Measurements from ENCODE around the gene PRC1.
"Not testable (repeated sequence)": the region's sequence is repeated elsewhere in the genome, so short reads cannot be mapped to it uniquely, and the experiment has no call there.

PRC1 gene

GRCh38 chr15:90926766-90927165 lies 67.6 kb downstream of the PRC1 start:
- H3K27ac ChIP-seq (ENCODE audit: insufficient read depth in 1 of 2, low read depth in 1 of 2, low read length in 2 of 2, poor library complexity in 1 of 2, severe bottlenecking in 2 of 2); H3K4me3 ChIP-seq (ENCODE audit: control insufficient read depth in 1 of 7, extremely low read depth in 1 of 7, insufficient read depth in 4 of 7, low read depth in 2 of 7, low read length in 6 of 7); DNase-seq; H3K9me3 ChIP-seq (ENCODE audit: control extremely low read depth in 1 of 5, control insufficient read depth in 4 of 5, insufficient read depth in 2 of 5, low read depth in 1 of 5, low read length in 4 of 5); POLR2A ChIA-PET; H3K36me3 ChIP-seq (ENCODE audit: control insufficient read depth in 4 of 4, insufficient read depth in 4 of 4, low read length in 3 of 4); H3K27me3 ChIP-seq (replicated peaks in 2 of 5; ENCODE audit: control insufficient read depth in 4 of 5, insufficient read depth in 5 of 5, low read length in 4 of 5): not testable (repeated sequence)
- peaks cover 16 to 35% (median 25%) of the 10 kb centered on the region in 4 experiments for H3K4me1 ChIP-seq (ENCODE audit: control extremely low read depth in 1 of 4, control insufficient read depth in 4 of 4, insufficient read depth in 4 of 4, low read length in 3 of 4)
- CTCF ChIA-PET = interaction anchor here (1.7 kb wide), 1 partner anchor 31 kb away, joined by 4 read pairs; no protein-coding TSS in a partner anchor
- 97% methylated on average over 7 of the region's 10 CpGs for WGBS (ENCODE audit: insufficient coverage)

- ChIA-PET CTCF (interaction anchor here (1.6 to 6.3 kb wide), 2 partner anchors 9 to 22 kb away, joined by 5 to 46 read pairs; partner anchors contain the start of genes HDDC3, MAN2A2 and UNC45A), POLR2A (no interaction called here)
- WGBS (ENCODE audit: insufficient coverage) = 97% methylated on average over 4 of the region's 5 CpGs
- Histone ChIP-seq H3K4me3 (ENCODE audit: control insufficient read depth in 1 of 7, extremely low read depth in 1 of 7, insufficient read depth in 4 of 7, low read depth in 2 of 7, low read length in 6 of 7) (no peak overlapping the region), H3K27me3 (replicated peaks in 2 of 5; ENCODE audit: control insufficient read depth in 4 of 5, insufficient read depth in 5 of 5, low read length in 4 of 5) (no peaks in the 10 kb centered on the region), H3K9me3 (ENCODE audit: control extremely low read depth in 1 of 5, control insufficient read depth in 4 of 5, insufficient read depth in 2 of 5, low read depth in 1 of 5, low read length in 4 of 5) (no peaks in the 10 kb centered on the region), H3K4me1 (ENCODE audit: control extremely low read depth in 1 of 4, control insufficient read depth in 4 of 4, insufficient read depth in 4 of 4, low read length in 3 of 4) (peaks cover 4 to 11% (median 10%) of the 10 kb centered on the region in 4 experiments), H3K27ac (ENCODE audit: insufficient read depth in 1 of 2, low read depth in 1 of 2, low read length in 2 of 2, poor library complexity in 1 of 2, severe bottlenecking in 2 of 2) (no peak overlapping the region), H3K36me3 (ENCODE audit: control insufficient read depth in 4 of 4, insufficient read depth in 4 of 4, low read length in 3 of 4) (peaks cover 13 to 27% (median 24%) of the 10 kb centered on the region in 4 experiments)
- DNase-seq = no peak
Observed at GRCh38 chr15:90924375-90924774, 70.0 kb downstream of the PRC1 start.

GRCh38 chr15:90922712-90923322 lies 71.5 kb downstream of the PRC1 start:
- POLR2A ChIA-PET = interaction anchor here (0.6 kb wide), 2 partner anchors 20 to 93 kb away, joined by 3 to 4 read pairs; no protein-coding TSS in a partner anchor
- H3K27me3 ChIP-seq (replicated peaks in 2 of 5; ENCODE audit: control insufficient read depth in 4 of 5, insufficient read depth in 5 of 5, low read length in 4 of 5) = not testable (repeated sequence)
- WGBS (ENCODE audit: insufficient coverage) = 98% methylated on average over 6 of the region's 7 CpGs

GRCh38 chr15:90921887-90922286 lies 72.4 kb downstream of the PRC1 start:
- WGBS (ENCODE audit: insufficient coverage) = no CpG with 5 or more reads among the region's 4 CpGs
- no peak for DNase-seq
- H3K27me3 ChIP-seq (replicated peaks in 2 of 5; ENCODE audit: control insufficient read depth in 4 of 5, insufficient read depth in 5 of 5, low read length in 4 of 5) = no peaks in the 10 kb centered on the region
- CTCF ChIA-PET = interaction anchor here (1.8 to 6.3 kb wide), 3 partner anchors 8 to 17 kb away, joined by 5 to 46 read pairs (median 8); partner anchors contain the start of genes HDDC3 and UNC45A
- POLR2A ChIA-PET = interaction anchor here (0.6 kb wide), 1 partner anchor 92 kb away, joined by 4 read pairs; no protein-coding TSS in a partner anchor
- H3K4me3 ChIP-seq (ENCODE audit: control insufficient read depth in 1 of 7, extremely low read depth in 1 of 7, insufficient read depth in 4 of 7, low read depth in 2 of 7, low read length in 6 of 7) = no peak overlapping the region
- no peaks in the 10 kb centered on the region for H3K9me3 ChIP-seq (ENCODE audit: control extremely low read depth in 1 of 5, control insufficient read depth in 4 of 5, insufficient read depth in 2 of 5, low read depth in 1 of 5, low read length in 4 of 5)
- H3K27ac ChIP-seq (ENCODE audit: insufficient read depth in 1 of 2, low read depth in 1 of 2, low read length in 2 of 2, poor library complexity in 1 of 2, severe bottlenecking in 2 of 2) = no peak overlapping the region
- peaks cover 2 to 11% (median 3%) of the 10 kb centered on the region in 4 experiments for H3K4me1 ChIP-seq (ENCODE audit: control extremely low read depth in 1 of 4, control insufficient read depth in 4 of 4, insufficient read depth in 4 of 4, low read length in 3 of 4)
- peaks cover 16 to 51% (median 46%) of the 10 kb centered on the region in 4 experiments for H3K36me3 ChIP-seq (ENCODE audit: control insufficient read depth in 4 of 4, insufficient read depth in 4 of 4, low read length in 3 of 4)

More at GRCh38 chr15:90922712-90923322, 71.5 kb downstream of the PRC1 start:
- CTCF ChIA-PET = interaction anchor here (1.1 to 6.3 kb wide), 4 partner anchors 10 to 35 kb away, joined by 3 to 46 read pairs (median 5); partner anchors contain the start of genes HDDC3, MAN2A2 and UNC45A
- not testable (repeated sequence) for H3K27ac ChIP-seq (ENCODE audit: insufficient read depth in 1 of 2, low read depth in 1 of 2, low read length in 2 of 2, poor library complexity in 1 of 2, severe bottlenecking in 2 of 2); H3K4me1 ChIP-seq (ENCODE audit: control extremely low read depth in 1 of 4, control insufficient read depth in 4 of 4, insufficient read depth in 4 of 4, low read length in 3 of 4); H3K4me3 ChIP-seq (ENCODE audit: control insufficient read depth in 1 of 7, extremely low read depth in 1 of 7, insufficient read depth in 4 of 7, low read depth in 2 of 7, low read length in 6 of 7); H3K9me3 ChIP-seq (ENCODE audit: control extremely low read depth in 1 of 5, control insufficient read depth in 4 of 5, insufficient read depth in 2 of 5, low read depth in 1 of 5, low read length in 4 of 5)
- H3K36me3 ChIP-seq (ENCODE audit: control insufficient read depth in 4 of 4, insufficient read depth in 4 of 4, low read length in 3 of 4) = peaks cover 16 to 41% (median 39%) of the 10 kb centered on the region in 4 experiments
- peak in 1 of 3 donors; percentile 17 for DNase-seq

GRCh38 chr15:90918835-90919234 lies 75.5 kb downstream of the PRC1 start:
- peaks cover 11 to 37% (median 32%) of the 10 kb centered on the region in 4 experiments for H3K4me1 ChIP-seq (ENCODE audit: control extremely low read depth in 1 of 4, control insufficient read depth in 4 of 4, insufficient read depth in 4 of 4, low read length in 3 of 4)
- 90% methylated on average over 6 of the region's 6 CpGs for WGBS (ENCODE audit: insufficient coverage)
- H3K27ac ChIP-seq (ENCODE audit: insufficient read depth in 1 of 2, low read depth in 1 of 2, low read length in 2 of 2, poor library complexity in 1 of 2, severe bottlenecking in 2 of 2) = no peak overlapping the region
- H3K9me3 ChIP-seq (ENCODE audit: control extremely low read depth in 1 of 5, control insufficient read depth in 4 of 5, insufficient read depth in 2 of 5, low read depth in 1 of 5, low read length in 4 of 5) = no peaks in the 10 kb centered on the region
- no peak for DNase-seq
- ChIA-PET POLR2A (no interaction called here), CTCF (interaction anchor here (1.3 to 11.0 kb wide), 5 partner anchors 11 to 268 kb away, joined by 4 to 96 read pairs (median 6); partner anchors contain the start of genes HDDC3 and MAN2A2)
- no peak overlapping the region for H3K4me3 ChIP-seq (ENCODE audit: control insufficient read depth in 1 of 7, extremely low read depth in 1 of 7, insufficient read depth in 4 of 7, low read depth in 2 of 7, low read length in 6 of 7)
- H3K36me3 ChIP-seq (ENCODE audit: control insufficient read depth in 4 of 4, insufficient read depth in 4 of 4, low read length in 3 of 4) = peaks cover 16 to 76% (median 54%) of the 10 kb centered on the region in 4 experiments
- H3K27me3 ChIP-seq (replicated peaks in 2 of 5; ENCODE audit: control insufficient read depth in 4 of 5, insufficient read depth in 5 of 5, low read length in 4 of 5) = no peaks in the 10 kb centered on the region

GRCh38 chr15:90918034-90918788 lies 76.1 kb downstream of the PRC1 start:
- no peaks in the 10 kb centered on the region for H3K9me3 ChIP-seq (ENCODE audit: control extremely low read depth in 1 of 5, control insufficient read depth in 4 of 5, insufficient read depth in 2 of 5, low read depth in 1 of 5, low read length in 4 of 5)
- 97% methylated on average over 22 of the region's 23 CpGs for WGBS (ENCODE audit: insufficient coverage)
- H3K36me3 ChIP-seq (ENCODE audit: control insufficient read depth in 4 of 4, insufficient read depth in 4 of 4, low read length in 3 of 4) = peaks cover 16 to 78% (median 61%) of the 10 kb centered on the region in 4 experiments
- H3K4me3 ChIP-seq (ENCODE audit: control insufficient read depth in 1 of 7, extremely low read depth in 1 of 7, insufficient read depth in 4 of 7, low read depth in 2 of 7, low read length in 6 of 7) = no peak overlapping the region
- no peaks in the 10 kb centered on the region for H3K27me3 ChIP-seq (replicated peaks in 2 of 5; ENCODE audit: control insufficient read depth in 4 of 5, insufficient read depth in 5 of 5, low read length in 4 of 5)
- H3K4me1 ChIP-seq (ENCODE audit: control extremely low read depth in 1 of 4, control insufficient read depth in 4 of 4, insufficient read depth in 4 of 4, low read length in 3 of 4) = peaks cover 11 to 40% (median 33%) of the 10 kb centered on the region in 4 experiments
- DNase-seq = no peak
- ChIA-PET CTCF (interaction anchor here (1.3 to 11.0 kb wide), 5 partner anchors 12 to 268 kb away, joined by 4 to 96 read pairs (median 6); partner anchors contain the start of genes HDDC3 and MAN2A2), POLR2A (interaction anchor here (0.7 kb wide), 1 partner anchor 11 kb away, joined by 3 read pairs; no protein-coding TSS in a partner anchor)
- H3K27ac ChIP-seq (ENCODE audit: insufficient read depth in 1 of 2, low read depth in 1 of 2, low read length in 2 of 2, poor library complexity in 1 of 2, severe bottlenecking in 2 of 2) = peak overlapping the region; percentile 9 to 30
